AG04450 (cell line): ENCODE measurements around the gene ABHD16A. TPM values are rescaled to one million over a fixed set of nuclear protein-coding genes. Genes with fewer than 3 reads are reported as not detected.

Source experiments
- CTCF ChIA-PET: fragments of 300-600, 350-600 bp; formaldehyde crosslinking; extraction: SDS; loops from one replicate; lab custom pipeline; 2022; ENCODE audit warnings: antibody characterized with exemption, inconsistent platforms; lab: Charles Lee
- POLR2A ChIA-PET: fragments of 350-600 bp; formaldehyde crosslinking; extraction: SDS; loops from one replicate; lab custom pipeline; 2021; ENCODE audit warnings: antibody characterized with exemption, inconsistent platforms; lab: Yijun Ruan, JAX
- DNase-seq: peaks from one replicate; pipeline ENCODE4 v3.0.0-alpha.2; 2011; ENCODE audit warnings: low read depth, low spot score
- H3K27ac ChIP-seq: one replicate; pipeline ENCODE4 v1.5.1; 2012; ENCODE audit warnings: low read depth, low read length, control low read depth
- H3K27me3 ChIP-seq: one replicate; pipeline ENCODE4 v1.6.0; 2012; ENCODE audit warnings: low read length; ENCODE audit not compliant: control insufficient read depth, insufficient read depth
- H3K4me3 ChIP-seq: 2 replicates; pipeline ENCODE4 v1.5.1; 2011; ENCODE audit warnings: mild to moderate bottlenecking, low read depth, low read length, control low read depth
- H3K9me3 ChIP-seq: 2 replicates; pipeline ENCODE4 v1.5.1; 2012; ENCODE audit warnings: low read length; ENCODE audit not compliant: control insufficient read depth, insufficient read depth
- polyA plus RNA-seq: library from polyadenylated mRNA; depleted of rRNA; stranded (reverse); fragments of >200 nt; gene quantifications from 2 replicates; pipeline ENCODE4 v1.2.3, GENCODE V29; 2011
- TF ChIP-seq, protein P1 (sequence below): IDR thresholded peaks from 2 replicates; pipeline ENCODE4 v1.5.1; 2011; ENCODE audit warnings: low read depth, low read length, control low read depth, inconsistent platforms

ABHD16A gene
- polyA plus RNA-seq, 1 experiment, result 34.0 TPM

DNA sequence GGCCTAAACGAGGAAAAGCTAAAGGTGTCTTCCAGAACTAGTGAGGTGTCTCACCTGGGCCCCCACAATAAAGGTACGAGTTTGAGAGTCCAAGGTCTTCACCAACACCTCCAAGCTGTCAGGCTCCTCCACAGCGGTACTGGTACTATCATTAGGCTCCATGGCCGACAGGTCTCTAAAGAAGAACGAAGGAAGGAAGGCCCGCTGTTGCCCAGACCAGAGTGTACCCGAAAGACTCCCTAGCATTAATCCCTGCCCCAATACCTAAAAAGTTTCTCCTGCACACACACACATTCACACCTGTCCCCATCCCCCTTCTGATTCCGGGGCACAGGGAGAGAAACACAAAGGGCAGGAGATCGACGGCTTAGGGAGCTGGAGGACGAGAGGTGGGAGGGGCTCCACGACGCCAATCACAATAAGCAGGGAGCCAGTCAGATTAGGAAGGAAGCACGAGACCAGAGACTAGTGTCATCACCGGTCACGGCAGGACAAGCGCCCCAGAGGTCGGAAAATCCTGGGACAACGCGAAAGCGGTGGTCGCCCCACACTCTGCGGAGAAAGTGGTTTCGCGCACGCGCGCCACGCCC lies 51.4 kb downstream of the ABHD16A start:
- CTCF ChIA-PET, result interaction anchor here (1.2 kb wide), 1 partner anchor 12 kb away, joined by 3 read pairs; the partner anchor contains the start of gene GPANK1
- TF ChIP-seq, protein P1, sequence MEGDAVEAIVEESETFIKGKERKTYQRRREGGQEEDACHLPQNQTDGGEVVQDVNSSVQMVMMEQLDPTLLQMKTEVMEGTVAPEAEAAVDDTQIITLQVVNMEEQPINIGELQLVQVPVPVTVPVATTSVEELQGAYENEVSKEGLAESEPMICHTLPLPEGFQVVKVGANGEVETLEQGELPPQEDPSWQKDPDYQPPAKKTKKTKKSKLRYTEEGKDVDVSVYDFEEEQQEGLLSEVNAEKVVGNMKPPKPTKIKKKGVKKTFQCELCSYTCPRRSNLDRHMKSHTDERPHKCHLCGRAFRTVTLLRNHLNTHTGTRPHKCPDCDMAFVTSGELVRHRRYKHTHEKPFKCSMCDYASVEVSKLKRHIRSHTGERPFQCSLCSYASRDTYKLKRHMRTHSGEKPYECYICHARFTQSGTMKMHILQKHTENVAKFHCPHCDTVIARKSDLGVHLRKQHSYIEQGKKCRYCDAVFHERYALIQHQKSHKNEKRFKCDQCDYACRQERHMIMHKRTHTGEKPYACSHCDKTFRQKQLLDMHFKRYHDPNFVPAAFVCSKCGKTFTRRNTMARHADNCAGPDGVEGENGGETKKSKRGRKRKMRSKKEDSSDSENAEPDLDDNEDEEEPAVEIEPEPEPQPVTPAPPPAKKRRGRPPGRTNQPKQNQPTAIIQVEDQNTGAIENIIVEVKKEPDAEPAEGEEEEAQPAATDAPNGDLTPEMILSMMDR, result no peak
- Histone ChIP-seq H3K9me3 (no peaks in the 10 kb centered on the region; the same call in 1 of the 2 replicates), H3K27ac (peak overlapping the region; percentile 98), H3K27me3 (no peaks in the 10 kb centered on the region), H3K4me3 (peak overlapping the region; percentile 88)
- no peak for DNase-seq
- POLR2A ChIA-PET, result interaction anchor here (1.8 to 3.0 kb wide), 6 partner anchors 9 to 175 kb away, joined by 10 to 37 read pairs (median 12); partner anchors contain the start of genes C6orf47, CSNK2B, GPANK1 and HSPA1B

DNA sequence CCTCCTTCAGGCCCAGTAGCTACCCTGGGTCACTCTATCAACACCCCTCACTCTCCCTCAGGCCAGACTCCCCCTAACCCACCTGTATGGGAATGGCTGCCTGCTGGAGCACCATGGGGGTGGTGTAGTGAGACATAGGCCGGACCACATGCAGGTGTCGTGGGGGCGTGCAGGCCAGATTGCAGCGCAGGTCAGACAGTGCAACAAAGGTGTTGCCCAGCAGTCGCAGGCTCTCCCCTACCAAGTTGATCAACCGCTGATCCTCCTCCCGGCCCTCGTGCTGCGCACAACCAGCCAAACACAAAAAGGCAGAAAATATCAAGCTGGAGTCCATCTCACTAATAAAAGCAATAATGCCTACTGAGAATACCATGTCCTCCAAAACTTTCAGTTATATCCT lies 57.8 kb downstream of the ABHD16A start:
- no peak overlapping the region for H3K4me3 ChIP-seq
- no peaks in the 10 kb centered on the region; the same call in 1 of the 2 replicates for H3K9me3 ChIP-seq
- ChIA-PET POLR2A (no interaction called here), CTCF (no interaction called here)
- H3K27me3 ChIP-seq, result no peaks in the 10 kb centered on the region
- TF ChIP-seq, protein P1, result no peak
- H3K27ac ChIP-seq, result no peak overlapping the region
- no peak for DNase-seq

DNA sequence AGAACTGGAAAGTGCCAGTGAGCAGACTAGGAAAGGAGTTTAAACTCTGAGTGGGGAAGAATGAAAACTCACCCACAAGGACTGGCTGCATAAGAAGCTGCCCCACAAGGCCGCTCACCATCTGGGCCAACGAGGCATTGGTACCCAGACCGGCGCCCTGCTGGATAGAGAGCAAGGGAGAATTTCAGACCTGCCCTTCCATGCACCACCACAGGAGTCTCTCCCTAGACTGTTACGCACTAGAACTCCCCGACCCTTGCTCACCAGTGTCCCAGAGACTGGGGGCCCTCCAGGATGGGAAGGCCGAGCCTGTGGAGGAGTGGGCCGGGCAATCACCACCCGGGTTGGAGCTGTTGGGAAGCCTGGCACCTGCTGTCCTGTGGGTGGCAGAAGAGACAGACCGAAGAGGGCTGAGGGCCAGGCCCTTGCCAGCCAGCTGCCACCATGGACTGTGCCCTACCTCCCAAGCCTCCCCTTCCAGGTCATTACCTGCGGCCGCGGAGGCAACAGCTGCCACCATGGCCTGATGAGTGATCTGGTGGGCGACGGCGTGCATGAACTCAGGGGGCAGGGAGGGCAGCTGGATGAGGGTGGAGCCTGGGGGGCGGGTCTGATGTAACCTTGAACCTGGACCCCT lies 59.2 kb downstream of the ABHD16A start:
- DNase-seq, result no peak
- Histone ChIP-seq H3K4me3 (no peak overlapping the region), H3K27me3 (no peaks in the 10 kb centered on the region), H3K27ac (no peak overlapping the region), H3K9me3 (no peaks in the 10 kb centered on the region; the same call in 1 of the 2 replicates)
- ChIA-PET CTCF (interaction anchor here (0.6 kb wide), 1 partner anchor 220 kb away, joined by 3 read pairs; no protein-coding TSS in a partner anchor), POLR2A (interaction anchor here (0.8 kb wide), 1 partner anchor 9 kb away, joined by 4 read pairs; the partner anchor contains the start of gene BAG6)
- TF ChIP-seq, protein P1, result no peak

- no peak overlapping the region for H3K27ac ChIP-seq
- no peak for DNase-seq
- ChIA-PET POLR2A (interaction anchor here (0.8 kb wide), 2 partner anchors 10 to 11 kb away, joined by 4 to 6 read pairs; partner anchors contain the start of gene BAG6), CTCF (interaction anchor here (0.6 to 0.9 kb wide), 2 partner anchors 45 to 221 kb away, joined by 3 read pairs; no protein-coding TSS in a partner anchor)
- no peaks in the 10 kb centered on the region; the same call in 1 of the 2 replicates for H3K9me3 ChIP-seq
- no peaks in the 10 kb centered on the region for H3K27me3 ChIP-seq
- no peak overlapping the region for H3K4me3 ChIP-seq
- TF ChIP-seq, protein P1, result no peak
Observed at GRCh38 chr6:31642798-31643570, 60.1 kb downstream of the ABHD16A start.
